Endodermal cell (in vitro differentiated cells): Measurements from ENCODE around the gene ITFG1. TPM values are rescaled to one million over a fixed set of nuclear protein-coding genes. Genes with fewer than 3 reads are reported as not detected.
A peak's percentile ranks its signal among the peaks of the same experiment; 100 is the strongest.

Source experiments
- DNase-seq: peaks from one replicate; pipeline ENCODE4 v3.0.0-alpha.2; 2017
- H3K27ac ChIP-seq: 2 replicates; pipeline ENCODE4 v1.5.1; 2013; ENCODE audit warnings: mild to moderate bottlenecking, low read depth, low read length, moderate library complexity
- H3K27me3 ChIP-seq: 2 replicates; pipeline ENCODE4 v1.6.1; 2013; ENCODE audit warnings: mild to moderate bottlenecking, low read length, moderate library complexity; ENCODE audit not compliant: insufficient read depth, control insufficient read depth, poor library complexity, severe bottlenecking
- H3K36me3 ChIP-seq: 2 replicates; pipeline ENCODE4 v1.7.0; 2013; ENCODE audit warnings: mild to moderate bottlenecking, low read length, moderate library complexity; ENCODE audit not compliant: control insufficient read depth, insufficient read depth
- H3K4me1 ChIP-seq: one replicate; pipeline ENCODE4 v1.7.0; 2013; ENCODE audit warnings: low read length; ENCODE audit not compliant: control insufficient read depth, insufficient read depth
- H3K4me3 ChIP-seq: 2 replicates; pipeline ENCODE4 v1.5.1; 2013; ENCODE audit warnings: mild to moderate bottlenecking, low read length, moderate library complexity
- H3K9ac ChIP-seq: 2 replicates; pipeline ENCODE4 v1.6.1; 2013; ENCODE audit warnings: mild to moderate bottlenecking, low read length, moderate library complexity; ENCODE audit not compliant: poor library complexity, severe bottlenecking; ENCODE audit errors: extremely low read depth
- H3K9me3 ChIP-seq: 2 replicates; pipeline ENCODE4 v1.6.1; 2013; ENCODE audit warnings: mild to moderate bottlenecking, low read length, moderate library complexity; ENCODE audit not compliant: control insufficient read depth
- H3K27ac Mint-ChIP-seq: 2 replicates; pipeline ENCODE4 v1.8.0; 2020; ENCODE audit warnings: mixed read lengths
- H3K27me3 Mint-ChIP-seq: 2 replicates; pipeline ENCODE4 v1.8.0; 2021; ENCODE audit warnings: mild to moderate bottlenecking, mixed read lengths; ENCODE audit not compliant: insufficient read depth
- H3K36me3 Mint-ChIP-seq: 2 replicates; pipeline ENCODE4 v1.8.0; 2020; ENCODE audit warnings: low read depth, mixed read lengths
- H3K4me1 Mint-ChIP-seq: 2 replicates; pipeline ENCODE4 v1.8.0; 2020; ENCODE audit warnings: mixed read lengths
- H3K4me3 Mint-ChIP-seq: 2 replicates; pipeline ENCODE4 v1.8.0; 2020; ENCODE audit warnings: mild to moderate bottlenecking, moderate library complexity, mixed read lengths
- H3K9me3 Mint-ChIP-seq: 2 replicates; pipeline ENCODE4 v1.8.0; 2020; ENCODE audit warnings: mild to moderate bottlenecking, mixed read lengths
- CTCF ChIP-seq: fragments of 200-600 bp; sonication (generic); conservative IDR thresholded peaks from 2 replicates; pipeline ENCODE4 v1.5.0; 2021; ENCODE audit warnings: antibody characterized with exemption, mild to moderate bottlenecking
- WGBS, 2 experiments: methylation state at CpG; one replicate each; pipeline versions ENCODE4 v1.1.5 to v1.1.7; 2013; ENCODE audit warnings: missing lambda C conversion rate in 2 of 2, mixed read lengths in 1 of 2; ENCODE audit not compliant: insufficient coverage in 1 of 2, insufficient read length in 1 of 2; 5-methylcytosine and 5-hydroxymethylcytosine counted together
- total RNA-seq, 2 donors: library from RNA; stranded (reverse); fragmentation: NEBNext Ultra II Directional in 1 of 2; extraction: Animal tissue kit (Norgen Biotek cat#: 25700) in 1 of 2; gene quantifications; 2 replicates in 1 of 2; 3 replicates in 1 of 2; pipeline ENCODE4 v1.2.1, GENCODE V29; 2021

The ITFG1 gene
- total RNA-seq, 2 donors from 2014 or later, result 35.6 to 40.0 TPM

- no peak overlapping the region for H3K9ac ChIP-seq
- H3K4me1 ChIP-seq, result no peaks in the 10 kb centered on the region
- DNase-seq, result no peak
- Mint-ChIP-seq H3K36me3 (peaks cover 41% of the 10 kb centered on the region), H3K4me3 (no peak overlapping the region), H3K27ac (no peak overlapping the region), H3K9me3 (peaks cover 15% of the 10 kb centered on the region), H3K4me1 (no peaks in the 10 kb centered on the region), H3K27me3 (no peaks in the 10 kb centered on the region)
- H3K27me3 ChIP-seq, result no peaks in the 10 kb centered on the region
- H3K27ac ChIP-seq, result no peak overlapping the region
- no peak overlapping the region for H3K4me3 ChIP-seq
- no peak for TF ChIP-seq CTCF
- 93 to 94% methylated on average over 2 to 3 of the region's 3 CpGs for WGBS, 2 experiments
- H3K9me3 ChIP-seq, result peaks cover 16% of the 10 kb centered on the region
- H3K36me3 ChIP-seq, result peaks cover 32% of the 10 kb centered on the region
Measured at GRCh38 chr16:47431960-47432359, 28.9 kb downstream of the ITFG1 start.

- H3K9ac ChIP-seq, result no peak overlapping the region
- DNase-seq, result no peak
- no peak for TF ChIP-seq CTCF
- Mint-ChIP-seq H3K36me3 (peaks cover 70% of the 10 kb centered on the region), H3K4me3 (no peak overlapping the region), H3K4me1 (no peaks in the 10 kb centered on the region), H3K27ac (no peak overlapping the region), H3K27me3 (no peaks in the 10 kb centered on the region), H3K9me3 (peaks cover 24% of the 10 kb centered on the region)
- 71 to 96% methylated on average over 1 of the region's 1 CpG for WGBS, 2 experiments
- no peaks in the 10 kb centered on the region for H3K27me3 ChIP-seq
- H3K4me1 ChIP-seq, result no peaks in the 10 kb centered on the region
- H3K36me3 ChIP-seq, result peaks cover 43% of the 10 kb centered on the region
- peaks cover 12% of the 10 kb centered on the region for H3K9me3 ChIP-seq
- H3K4me3 ChIP-seq, result no peak overlapping the region
- H3K27ac ChIP-seq, result no peak overlapping the region
Measured at GRCh38 chr16:47426806-47427205, 34.1 kb downstream of the ITFG1 start.

GRCh38 chr16:47424846-47425245 lies 36.0 kb downstream of the ITFG1 start:
- no peaks in the 10 kb centered on the region for H3K4me1 Mint-ChIP-seq
- H3K27me3 Mint-ChIP-seq, result no peaks in the 10 kb centered on the region
- Histone ChIP-seq H3K4me3 (no peak overlapping the region), H3K9ac (no peak overlapping the region), H3K4me1 (no peaks in the 10 kb centered on the region), H3K27ac (no peak overlapping the region), H3K9me3 (no peaks in the 10 kb centered on the region), H3K36me3 (peaks cover 44% of the 10 kb centered on the region), H3K27me3 (no peaks in the 10 kb centered on the region)
- 82 to 91% methylated on average over 9 to 13 of the region's 13 CpGs for WGBS, 2 experiments
- H3K9me3 Mint-ChIP-seq, result peaks cover 12% of the 10 kb centered on the region
- peak; percentile 82 for DNase-seq
- H3K4me3 Mint-ChIP-seq, result no peak overlapping the region
- no peak overlapping the region for H3K27ac Mint-ChIP-seq
- peak; percentile 60 for TF ChIP-seq CTCF
- peaks cover 67% of the 10 kb centered on the region for H3K36me3 Mint-ChIP-seq
